Liver (tissue), 9 donors: ENCODE data around the gene B4GALNT2. TPM values are rescaled to one million over a fixed set of nuclear protein-coding genes. Genes with fewer than 3 reads are reported as not detected.

Source experiments
- DNase-seq: peaks from one replicate; pipeline ENCODE4 v3.0.0-alpha.2; 2017; ENCODE audit warnings: low spot score
- H3K27ac ChIP-seq, 2 donors: one replicate each; pipeline ENCODE4 v1.7.0; 2013; ENCODE audit warnings: inconsistent platforms in 2 of 2, low read length in 2 of 2, control low read depth in 1 of 2, low read depth in 1 of 2, mild to moderate bottlenecking in 1 of 2
- H3K27me3 ChIP-seq, 4 donors: one replicate each; pipeline versions ENCODE4 v1.6.1 to v1.7.0; 2013; ENCODE audit warnings: low read length in 3 of 4, inconsistent platforms in 1 of 4, mild to moderate bottlenecking in 1 of 4, moderate library complexity in 1 of 4; ENCODE audit not compliant: control insufficient read depth in 4 of 4, insufficient read depth in 4 of 4
- H3K36me3 ChIP-seq, 4 donors: one replicate each; pipeline versions ENCODE4 v1.6.1 to v1.7.0; 2013; ENCODE audit warnings: low read length in 3 of 4, mild to moderate bottlenecking in 3 of 4, low read depth in 1 of 4, moderate library complexity in 1 of 4; ENCODE audit not compliant: control insufficient read depth in 4 of 4, insufficient read depth in 3 of 4
- H3K4me1 ChIP-seq, 4 donors: one replicate each; pipeline versions ENCODE4 v1.6.1 to v1.7.0; 2013; ENCODE audit warnings: low read length in 3 of 4, mild to moderate bottlenecking in 3 of 4, moderate library complexity in 1 of 4; ENCODE audit not compliant: control insufficient read depth in 4 of 4, insufficient read depth in 4 of 4
- H3K4me3 ChIP-seq, 3 donors: one replicate each; pipeline versions ENCODE4 v1.6.1 to v1.7.0; 2013; ENCODE audit warnings: low read length in 3 of 3, control low read depth in 1 of 3, low read depth in 1 of 3, mild to moderate bottlenecking in 1 of 3
- H3K9ac ChIP-seq, 2 donors: one replicate each; pipeline ENCODE4 v1.7.0; 2013; ENCODE audit warnings: low read length in 2 of 2, mild to moderate bottlenecking in 2 of 2, moderate library complexity in 2 of 2, control low read depth in 1 of 2, low read depth in 1 of 2
- H3K9me3 ChIP-seq, 4 donors: one replicate each; pipeline versions ENCODE4 v1.6.1 to v1.7.0; 2013; ENCODE audit warnings: low read length in 3 of 4; ENCODE audit not compliant: control insufficient read depth in 4 of 4
- EGR1 ChIP-seq, 2 donors: IDR thresholded peaks; 2 replicates each; pipeline ENCODE4 v1.6.1; 2016 to 2018; ENCODE audit warnings: antibody characterized with exemption in 2 of 2, low read depth in 2 of 2
- FOXA1 ChIP-seq: IDR thresholded peaks from 2 replicates; pipeline ENCODE4 v1.6.1; 2016; ENCODE audit warnings: antibody characterized with exemption
- FOXA2 ChIP-seq: IDR thresholded peaks from 2 replicates; pipeline ENCODE4 v1.6.1; 2016; ENCODE audit warnings: antibody characterized with exemption
- GABPA ChIP-seq, 2 donors: IDR thresholded peaks in 1 of 2; conservative IDR thresholded peaks in 1 of 2; 2 replicates each; pipeline ENCODE4 v1.6.1; 2016; ENCODE audit warnings: antibody characterized with exemption in 2 of 2, mild to moderate bottlenecking in 1 of 2, moderate library complexity in 1 of 2
- HNF4A ChIP-seq, 2 donors: conservative IDR thresholded peaks; 2 replicates each; pipeline ENCODE4 v1.6.1; 2016; ENCODE audit warnings: antibody characterized with exemption in 2 of 2, mild to moderate bottlenecking in 2 of 2
- HNF4G ChIP-seq: IDR thresholded peaks from 2 replicates; pipeline ENCODE4 v1.6.1; 2016; ENCODE audit warnings: antibody characterized with exemption
- JUND ChIP-seq, 2 donors: IDR thresholded peaks; 2 replicates each; pipeline ENCODE4 v1.6.1; 2016; ENCODE audit warnings: antibody characterized with exemption in 2 of 2
- NR2F2 ChIP-seq: IDR thresholded peaks from 2 replicates; pipeline ENCODE4 v1.6.1; 2016; ENCODE audit warnings: antibody characterized with exemption
- RAD21 ChIP-seq, 2 donors: IDR thresholded peaks; 2 replicates each; pipeline ENCODE4 v1.6.1; 2016; ENCODE audit warnings: antibody characterized with exemption in 2 of 2, mild to moderate bottlenecking in 2 of 2
- RXRA ChIP-seq, 2 donors: IDR thresholded peaks; 2 replicates each; pipeline ENCODE4 v1.6.1; 2017 to 2018; ENCODE audit warnings: antibody characterized with exemption in 2 of 2, mild to moderate bottlenecking in 1 of 2
- SP1 ChIP-seq: IDR thresholded peaks from 2 replicates; pipeline ENCODE4 v1.6.1; 2018; ENCODE audit warnings: antibody characterized with exemption, mild to moderate bottlenecking
- TAF1 ChIP-seq: conservative IDR thresholded peaks from 2 replicates; pipeline ENCODE4 v1.6.1; 2016; ENCODE audit warnings: antibody characterized with exemption, mild to moderate bottlenecking
- YY1 ChIP-seq: IDR thresholded peaks from 2 replicates; pipeline ENCODE4 v1.6.1; 2016; ENCODE audit warnings: antibody characterized with exemption, mild to moderate bottlenecking
- WGBS: extraction: QIAGEN DNeasy Blood & Tissue Kit; methylation state at CpG from one replicate; pipeline ENCODE4 v1.1.7; 2013; 5-methylcytosine and 5-hydroxymethylcytosine counted together
- polyA plus RNA-seq, 2 donors: library from polyadenylated mRNA; stranded (reverse) in 1 of 2; unstranded in 1 of 2; fragments of 200-250 nt in 1 of 2; fragments of >200 nt in 1 of 2; fragmentation: Nextera tagmentation in 1 of 2; extraction: Ambion mirVana in 1 of 2; gene quantifications; one replicate each; pipeline versions ENCODE4 v1.2.1 to v1.2.3, GENCODE V29; 2013 to 2015
- total RNA-seq, 2 donors: library from RNA; depleted of rRNA; stranded (reverse); fragments of >200 nt; gene quantifications; one replicate each; pipeline ENCODE4 v1.2.3, GENCODE V29; 2014
- TF ChIP-seq, protein P1 (sequence below): IDR thresholded peaks from 2 replicates; pipeline ENCODE4 v1.6.1; 2016; ENCODE audit warnings: antibody characterized with exemption
- TF ChIP-seq, protein P2 (sequence below): IDR thresholded peaks from 2 replicates; pipeline ENCODE4 v1.6.1; 2016; ENCODE audit warnings: antibody characterized with exemption
- TF ChIP-seq, protein P3 (sequence below): IDR thresholded peaks from 2 replicates; pipeline ENCODE4 v1.6.1; 2016; ENCODE audit warnings: antibody characterized with exemption
- TF ChIP-seq, protein P4 (sequence below): fragments of 150-350 bp; IDR thresholded peaks from 2 replicates; pipeline ENCODE4 v1.5.1; 2017; ENCODE audit warnings: improper control_type of control experiment, low read depth, low read length; ENCODE audit not compliant: missing input control
- donor health status: healthy.
- donor health status: healthy.
- donor health status: healthy.
- donor health status: healthy.
- donor health status: healthy.

Gene B4GALNT2
- total and polyA plus RNA-seq, 4 donors: not detected

DNA sequence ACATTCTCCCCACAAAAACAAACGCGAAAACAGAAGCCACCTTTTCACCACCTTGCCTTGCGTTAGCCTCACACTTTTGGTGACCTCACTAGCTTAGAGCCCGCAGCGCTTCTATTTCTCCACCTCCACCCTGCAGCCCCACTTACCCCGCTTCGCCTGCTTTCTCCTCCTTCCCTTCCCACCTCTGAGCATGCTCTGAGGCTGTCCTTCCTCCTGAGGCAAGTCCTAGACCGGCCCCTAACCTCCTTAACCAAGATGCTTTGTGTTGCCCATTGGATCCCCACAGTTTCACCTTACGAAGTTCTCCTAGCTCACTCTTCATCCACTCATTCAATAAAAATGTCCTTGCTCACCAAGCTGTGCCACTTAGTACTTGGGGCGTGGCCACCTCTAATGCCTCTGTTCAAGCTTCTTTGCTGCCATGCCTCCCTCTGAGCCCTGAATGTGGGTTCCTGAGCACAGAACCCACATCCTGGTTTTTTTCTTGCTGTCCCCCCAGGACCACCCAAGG, 76.5 kb downstream of the B4GALNT2 start:
- WGBS: 75% methylated on average over 10 of the region's 10 CpGs
- H3K9ac ChIP-seq: no peak overlapping the region
- peaks cover 0 to 2% (median 0%) of the 10 kb centered on the region in 4 donors for H3K27me3 ChIP-seq
- no peak for TF ChIP-seq GABPA (IDR thresholded peaks at IDR 0.05 in 1 of 2, conservative IDR thresholded peaks at IDR 0.05 in 1 of 2)
- TF ChIP-seq FOXA1: no peak
- no peak for TF ChIP-seq FOXA2
- no peak for TF ChIP-seq RAD21 (IDR thresholded peaks at IDR 0.05)
- TF ChIP-seq, protein P1, sequence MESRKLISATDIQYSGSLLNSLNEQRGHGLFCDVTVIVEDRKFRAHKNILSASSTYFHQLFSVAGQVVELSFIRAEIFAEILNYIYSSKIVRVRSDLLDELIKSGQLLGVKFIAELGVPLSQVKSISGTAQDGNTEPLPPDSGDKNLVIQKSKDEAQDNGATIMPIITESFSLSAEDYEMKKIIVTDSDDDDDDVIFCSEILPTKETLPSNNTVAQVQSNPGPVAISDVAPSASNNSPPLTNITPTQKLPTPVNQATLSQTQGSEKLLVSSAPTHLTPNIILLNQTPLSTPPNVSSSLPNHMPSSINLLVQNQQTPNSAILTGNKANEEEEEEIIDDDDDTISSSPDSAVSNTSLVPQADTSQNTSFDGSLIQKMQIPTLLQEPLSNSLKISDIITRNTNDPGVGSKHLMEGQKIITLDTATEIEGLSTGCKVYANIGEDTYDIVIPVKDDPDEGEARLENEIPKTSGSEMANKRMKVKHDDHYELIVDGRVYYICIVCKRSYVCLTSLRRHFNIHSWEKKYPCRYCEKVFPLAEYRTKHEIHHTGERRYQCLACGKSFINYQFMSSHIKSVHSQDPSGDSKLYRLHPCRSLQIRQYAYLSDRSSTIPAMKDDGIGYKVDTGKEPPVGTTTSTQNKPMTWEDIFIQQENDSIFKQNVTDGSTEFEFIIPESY: no peak
- TF ChIP-seq, protein P2, sequence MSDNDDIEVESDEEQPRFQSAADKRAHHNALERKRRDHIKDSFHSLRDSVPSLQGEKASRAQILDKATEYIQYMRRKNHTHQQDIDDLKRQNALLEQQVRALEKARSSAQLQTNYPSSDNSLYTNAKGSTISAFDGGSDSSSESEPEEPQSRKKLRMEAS: no peak
- TF ChIP-seq RXRA (IDR thresholded peaks at IDR 0.05): no peak
- TF ChIP-seq HNF4A (conservative IDR thresholded peaks at IDR 0.05): no peak
- TF ChIP-seq EGR1 (IDR thresholded peaks at IDR 0.05; ENCODE audit: low read depth in 2 of 2): no peak
- TF ChIP-seq, protein P3, sequence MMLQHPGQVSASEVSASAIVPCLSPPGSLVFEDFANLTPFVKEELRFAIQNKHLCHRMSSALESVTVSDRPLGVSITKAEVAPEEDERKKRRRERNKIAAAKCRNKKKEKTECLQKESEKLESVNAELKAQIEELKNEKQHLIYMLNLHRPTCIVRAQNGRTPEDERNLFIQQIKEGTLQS: no peak
- TF ChIP-seq TAF1: no peak
- TF ChIP-seq NR2F2: no peak
- TF ChIP-seq JUND (IDR thresholded peaks at IDR 0.05): no peak
- TF ChIP-seq SP1: no peak
- no peak for TF ChIP-seq YY1
- TF ChIP-seq, protein P4, sequence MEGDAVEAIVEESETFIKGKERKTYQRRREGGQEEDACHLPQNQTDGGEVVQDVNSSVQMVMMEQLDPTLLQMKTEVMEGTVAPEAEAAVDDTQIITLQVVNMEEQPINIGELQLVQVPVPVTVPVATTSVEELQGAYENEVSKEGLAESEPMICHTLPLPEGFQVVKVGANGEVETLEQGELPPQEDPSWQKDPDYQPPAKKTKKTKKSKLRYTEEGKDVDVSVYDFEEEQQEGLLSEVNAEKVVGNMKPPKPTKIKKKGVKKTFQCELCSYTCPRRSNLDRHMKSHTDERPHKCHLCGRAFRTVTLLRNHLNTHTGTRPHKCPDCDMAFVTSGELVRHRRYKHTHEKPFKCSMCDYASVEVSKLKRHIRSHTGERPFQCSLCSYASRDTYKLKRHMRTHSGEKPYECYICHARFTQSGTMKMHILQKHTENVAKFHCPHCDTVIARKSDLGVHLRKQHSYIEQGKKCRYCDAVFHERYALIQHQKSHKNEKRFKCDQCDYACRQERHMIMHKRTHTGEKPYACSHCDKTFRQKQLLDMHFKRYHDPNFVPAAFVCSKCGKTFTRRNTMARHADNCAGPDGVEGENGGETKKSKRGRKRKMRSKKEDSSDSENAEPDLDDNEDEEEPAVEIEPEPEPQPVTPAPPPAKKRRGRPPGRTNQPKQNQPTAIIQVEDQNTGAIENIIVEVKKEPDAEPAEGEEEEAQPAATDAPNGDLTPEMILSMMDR: no peak
- TF ChIP-seq HNF4G: no peak
- H3K4me1 ChIP-seq: no peaks in the 10 kb centered on the region
- no peak overlapping the region for H3K27ac ChIP-seq
- H3K9me3 ChIP-seq: no peaks in the 10 kb centered on the region
- H3K4me3 ChIP-seq: no peak overlapping the region
- DNase-seq: no peak
- H3K36me3 ChIP-seq: no peaks in the 10 kb centered on the region

DNA sequence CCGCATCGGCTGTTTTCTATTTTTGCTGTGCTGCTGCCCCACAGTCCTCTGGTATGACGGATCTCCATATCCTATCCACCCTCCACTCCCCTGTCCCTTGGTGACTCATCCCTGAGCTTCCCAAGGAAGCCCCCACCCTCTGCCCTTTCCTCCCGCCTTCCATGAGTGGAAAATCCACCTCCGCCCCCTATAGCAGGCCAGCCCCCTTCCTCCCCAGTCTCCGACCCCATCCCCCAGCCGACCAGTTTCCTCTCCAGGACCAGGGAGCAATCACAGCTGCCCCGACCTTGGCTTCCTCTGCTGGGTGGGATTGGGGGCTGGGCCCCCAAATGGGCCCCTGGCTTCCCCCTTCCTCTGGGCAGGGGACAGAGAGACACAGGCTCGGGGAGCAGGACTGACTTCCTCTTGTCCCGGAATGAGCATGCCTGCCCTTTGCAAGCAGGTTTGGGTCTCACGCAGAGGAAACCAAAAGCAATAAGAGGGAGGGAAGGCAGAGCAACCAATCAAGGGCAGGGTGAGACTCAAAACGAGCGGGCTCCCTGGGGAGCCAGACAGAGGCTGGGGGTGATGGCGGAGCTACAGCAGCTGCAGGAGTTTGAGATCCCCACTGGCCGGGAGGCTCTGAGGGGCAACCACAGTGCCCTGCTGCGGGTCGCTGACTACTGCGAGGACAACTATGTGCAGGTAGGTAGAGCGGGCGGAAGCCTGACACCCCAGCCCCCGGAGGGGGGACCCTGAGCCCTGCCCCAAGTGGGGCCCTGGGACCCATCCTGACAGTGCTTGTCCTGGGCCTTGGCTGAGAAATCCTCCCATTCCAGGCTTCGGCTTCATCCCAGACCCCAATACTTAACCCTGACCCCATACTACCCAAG, 77.8 kb downstream of the B4GALNT2 start, which contains the start of the genes ABI3 and GNGT2:
Gene ABI3, plus strand, starts transcription at position 550 of the 872 bp plus-strand sequence. Its CDS starts 18 bp downstream, at position 568.
Gene GNGT2, minus strand, starts transcription at position 417 of the 872 bp plus-strand sequence. CDS start 3,152 bp downstream, outside the sequence.
- no peak for DNase-seq
- peaks cover 0 to 2% (median 0%) of the 10 kb centered on the region in 4 donors for H3K27me3 ChIP-seq
- peak within 1 kb of the TSS; percentile 2 to 72 for H3K9ac ChIP-seq
- no peaks in the 10 kb centered on the region for H3K9me3 ChIP-seq
- peak within 1 kb of the TSS; percentile 68 to 69 for H3K27ac ChIP-seq
- 38% methylated on average over 22 of the region's 22 CpGs for WGBS
- H3K36me3 ChIP-seq: no peaks in the 10 kb centered on the region
- H3K4me3 ChIP-seq: peak within 1 kb of the TSS in 2 of 3 donors; percentile 25 to 58
- peaks cover 0 to 5% (median 0%) of the 10 kb centered on the region in 4 donors for H3K4me1 ChIP-seq
- TF ChIP-seq RXRA (IDR thresholded peaks at IDR 0.05) (no peak), FOXA1 (no peak), TAF1 (peak; percentile 22), HNF4G (no peak), GABPA (IDR thresholded peaks at IDR 0.05 in 1 of 2, conservative IDR thresholded peaks at IDR 0.05 in 1 of 2) (no peak), RAD21 (IDR thresholded peaks at IDR 0.05) (no peak), JUND (IDR thresholded peaks at IDR 0.05) (peak in 1 of 2 donors; percentile 62), YY1 (peak; percentile 28), SP1 (no peak), HNF4A (conservative IDR thresholded peaks at IDR 0.05) (no peak), EGR1 (IDR thresholded peaks at IDR 0.05; ENCODE audit: low read depth in 2 of 2) (no peak), NR2F2 (peak; percentile 45), FOXA2 (no peak)
- TF ChIP-seq, protein P3: no peak
- TF ChIP-seq, protein P4: no peak
- TF ChIP-seq, protein P1: no peak
- TF ChIP-seq, protein P2: no peak
